ENCODE data around the gene SUCO. TPM values are rescaled to one million over a fixed set of nuclear protein-coding genes. Genes with fewer than 3 reads are reported as not detected.

SUCO gene
- total and polyA plus RNA-seq, 12 donors, result 10.2 to 31.4 (median 24.6) TPM

DNA sequence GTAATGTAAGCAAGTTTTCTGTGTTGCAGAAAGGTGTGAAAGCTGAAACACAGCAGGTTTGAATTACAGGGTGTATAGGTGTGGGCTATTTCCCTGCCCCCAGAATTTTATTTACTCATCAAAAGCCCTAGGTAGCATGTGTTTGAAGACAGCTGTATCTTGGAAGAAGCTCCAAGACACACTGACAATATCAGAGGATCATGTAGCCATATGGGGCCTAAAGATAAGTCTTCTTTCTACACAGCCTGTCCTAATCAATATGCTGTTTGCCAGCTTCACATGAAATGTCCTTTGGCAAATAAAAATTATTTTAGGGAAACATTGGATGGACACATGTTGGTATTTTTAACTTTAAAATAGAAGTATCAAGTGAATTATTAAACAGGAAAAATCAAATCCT lies 17.5 kb upstream of the SUCO start:
- H3K36me3 ChIP-seq, result no peaks in the 10 kb centered on the region
- no peaks in the 10 kb centered on the region for H3K27me3 ChIP-seq
- DNase-seq (no peak), ATAC-seq (no peak)
- H3K9me3 ChIP-seq, result no peaks in the 10 kb centered on the region
- H3K27ac ChIP-seq, result no peak overlapping the region
- peaks cover 0 to 13% (median 0%) of the 10 kb centered on the region in 9 donors for H3K4me1 ChIP-seq
- TF ChIP-seq, protein P1, sequence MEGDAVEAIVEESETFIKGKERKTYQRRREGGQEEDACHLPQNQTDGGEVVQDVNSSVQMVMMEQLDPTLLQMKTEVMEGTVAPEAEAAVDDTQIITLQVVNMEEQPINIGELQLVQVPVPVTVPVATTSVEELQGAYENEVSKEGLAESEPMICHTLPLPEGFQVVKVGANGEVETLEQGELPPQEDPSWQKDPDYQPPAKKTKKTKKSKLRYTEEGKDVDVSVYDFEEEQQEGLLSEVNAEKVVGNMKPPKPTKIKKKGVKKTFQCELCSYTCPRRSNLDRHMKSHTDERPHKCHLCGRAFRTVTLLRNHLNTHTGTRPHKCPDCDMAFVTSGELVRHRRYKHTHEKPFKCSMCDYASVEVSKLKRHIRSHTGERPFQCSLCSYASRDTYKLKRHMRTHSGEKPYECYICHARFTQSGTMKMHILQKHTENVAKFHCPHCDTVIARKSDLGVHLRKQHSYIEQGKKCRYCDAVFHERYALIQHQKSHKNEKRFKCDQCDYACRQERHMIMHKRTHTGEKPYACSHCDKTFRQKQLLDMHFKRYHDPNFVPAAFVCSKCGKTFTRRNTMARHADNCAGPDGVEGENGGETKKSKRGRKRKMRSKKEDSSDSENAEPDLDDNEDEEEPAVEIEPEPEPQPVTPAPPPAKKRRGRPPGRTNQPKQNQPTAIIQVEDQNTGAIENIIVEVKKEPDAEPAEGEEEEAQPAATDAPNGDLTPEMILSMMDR (IDR thresholded peaks at IDR 0.05), result no peak
- H3K4me3 ChIP-seq, result no peak overlapping the region
- intact Hi-C loops (cut with DNase I), result no loop called here

DNA sequence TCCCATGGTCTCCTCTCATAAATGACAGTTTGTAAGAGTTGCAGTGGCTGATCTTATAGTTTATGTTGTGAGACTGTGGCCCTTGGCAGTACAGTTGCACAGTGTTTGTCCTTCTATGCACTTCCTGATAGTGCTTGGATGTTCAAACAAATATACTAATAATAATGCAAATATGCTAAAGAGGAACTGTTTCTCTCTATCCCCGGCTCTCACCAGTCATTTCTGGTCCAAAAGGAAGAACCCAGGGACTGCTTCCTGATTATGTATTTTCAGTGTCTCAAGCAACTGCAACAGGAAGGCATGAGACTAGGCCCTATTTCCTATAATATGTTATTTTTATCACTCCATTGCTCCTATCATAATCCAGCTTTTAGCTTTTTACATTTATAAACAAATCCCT lies 17.0 kb upstream of the SUCO start:
- Histone ChIP-seq H3K4me1 (peaks cover 0 to 13% (median 0%) of the 10 kb centered on the region in 9 donors), H3K36me3 (no peaks in the 10 kb centered on the region), H3K4me3 (no peak overlapping the region), H3K27me3 (no peaks in the 10 kb centered on the region), H3K27ac (peak overlapping the region in 1 of 10 donors; percentile 10), H3K9me3 (no peaks in the 10 kb centered on the region)
- intact Hi-C loops (cut with DNase I), result no loop called here
- DNase-seq (no peak), ATAC-seq (peak in 2 of 8 donors; percentile 38 to 56)
- 44 to 67% methylated on average over 1 of the region's 1 CpG for WGBS, 2 donors
- TF ChIP-seq, protein P1 (IDR thresholded peaks at IDR 0.05), result no peak

DNA sequence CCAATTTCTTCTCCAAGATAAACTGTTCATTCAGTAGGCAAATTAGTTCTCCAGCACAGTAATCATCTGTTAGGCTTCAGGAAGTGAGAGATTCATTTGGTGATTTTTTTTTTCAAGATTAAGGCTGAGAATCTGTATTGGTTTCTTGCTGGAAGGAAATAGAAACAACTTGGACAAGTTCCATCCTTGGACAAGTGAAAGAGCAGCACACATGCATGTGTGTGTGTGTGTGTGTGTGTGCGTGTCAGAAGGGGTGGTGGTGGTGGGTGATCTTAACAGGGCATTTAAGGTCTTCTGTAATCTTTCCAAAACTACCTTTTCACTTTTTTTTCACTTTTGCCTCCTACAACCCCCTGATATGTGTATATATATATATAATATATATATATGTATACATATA lies 15.9 kb upstream of the SUCO start:
- Histone ChIP-seq H3K9me3 (no peaks in the 10 kb centered on the region), H3K27ac (no peak overlapping the region), H3K4me1 (peaks cover 0 to 13% (median 0%) of the 10 kb centered on the region in 9 donors), H3K27me3 (no peaks in the 10 kb centered on the region), H3K4me3 (no peak overlapping the region), H3K36me3 (no peaks in the 10 kb centered on the region)
- DNase-seq, result no peak
- TF ChIP-seq, protein P1 (IDR thresholded peaks at IDR 0.05), result no peak
- intact Hi-C loops (cut with DNase I), result no loop called here
- 43 to 67% methylated on average over 1 of the region's 1 CpG for WGBS, 2 donors
- no peak for ATAC-seq

DNA sequence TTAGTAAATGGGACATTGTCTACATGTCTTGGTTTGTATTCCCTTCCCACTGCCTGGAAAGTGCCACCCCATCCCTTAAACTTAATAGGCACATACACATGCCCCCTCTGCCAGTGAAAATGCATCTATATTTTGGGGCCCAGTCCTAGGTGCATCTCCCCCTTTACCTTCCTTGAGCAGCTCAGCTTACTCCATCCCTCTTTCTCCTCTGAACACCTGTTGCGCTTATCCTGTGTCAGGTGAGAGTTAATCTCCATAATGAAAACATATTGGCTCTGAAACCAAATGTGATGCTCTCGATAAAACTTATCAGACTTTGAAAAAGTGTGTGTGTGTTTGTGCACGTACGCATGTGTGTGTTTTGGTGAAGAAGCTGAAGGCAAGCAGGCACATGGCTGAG lies 15.4 kb upstream of the SUCO start:
- no peak overlapping the region for H3K4me3 ChIP-seq
- no peak overlapping the region for H3K27ac ChIP-seq
- ATAC-seq (no peak), DNase-seq (no peak)
- H3K27me3 ChIP-seq, result no peaks in the 10 kb centered on the region
- intact Hi-C loops (cut with DNase I), result no loop called here
- no peaks in the 10 kb centered on the region for H3K36me3 ChIP-seq
- WGBS, 2 donors, result 81 to 82% methylated on average over 4 of the region's 4 CpGs
- TF ChIP-seq, protein P1 (IDR thresholded peaks at IDR 0.05), result no peak
- H3K9me3 ChIP-seq, result no peaks in the 10 kb centered on the region
- peaks cover 0 to 13% (median 0%) of the 10 kb centered on the region in 9 donors for H3K4me1 ChIP-seq

Measured in heart right ventricle (tissue), 16 donors.